ENCODE measurements around the gene KRTAP10-3.

The KRTAP10-3 gene

DNA sequence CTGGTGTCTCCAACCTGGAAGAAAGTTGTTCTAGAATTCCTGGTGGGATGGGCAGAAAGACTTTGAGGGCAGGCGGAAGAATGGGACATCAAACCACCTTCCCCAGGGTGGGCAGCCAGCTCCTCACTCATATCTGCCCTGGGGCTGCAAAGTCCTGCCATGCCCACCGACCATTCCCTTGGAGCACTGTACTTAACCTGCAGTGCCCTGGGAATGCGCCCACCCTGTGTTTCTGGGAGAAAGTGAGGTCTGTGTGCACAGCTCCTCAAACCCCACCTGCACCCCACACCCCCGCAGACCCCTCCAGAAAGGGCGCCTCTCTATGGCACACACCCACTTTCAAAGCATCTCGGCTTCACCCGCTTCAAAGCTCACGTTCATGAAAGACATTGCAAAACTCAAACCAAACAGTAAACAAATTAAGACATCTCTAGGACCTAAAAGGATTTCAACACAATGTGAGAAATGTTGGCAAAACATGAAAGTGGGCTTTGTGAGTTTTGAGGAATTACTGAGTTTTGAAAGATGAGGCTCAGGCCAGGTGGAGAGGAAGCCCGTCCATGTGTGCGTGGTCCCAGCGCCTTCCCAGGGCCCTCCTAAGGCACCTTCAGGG is 43.7 kb downstream of the KRTAP10-3 start:
- H3K4me3 ChIP-seq (ENCODE audit: low read depth, low read length) = no peak overlapping the region
- TF ChIP-seq, protein P1, sequence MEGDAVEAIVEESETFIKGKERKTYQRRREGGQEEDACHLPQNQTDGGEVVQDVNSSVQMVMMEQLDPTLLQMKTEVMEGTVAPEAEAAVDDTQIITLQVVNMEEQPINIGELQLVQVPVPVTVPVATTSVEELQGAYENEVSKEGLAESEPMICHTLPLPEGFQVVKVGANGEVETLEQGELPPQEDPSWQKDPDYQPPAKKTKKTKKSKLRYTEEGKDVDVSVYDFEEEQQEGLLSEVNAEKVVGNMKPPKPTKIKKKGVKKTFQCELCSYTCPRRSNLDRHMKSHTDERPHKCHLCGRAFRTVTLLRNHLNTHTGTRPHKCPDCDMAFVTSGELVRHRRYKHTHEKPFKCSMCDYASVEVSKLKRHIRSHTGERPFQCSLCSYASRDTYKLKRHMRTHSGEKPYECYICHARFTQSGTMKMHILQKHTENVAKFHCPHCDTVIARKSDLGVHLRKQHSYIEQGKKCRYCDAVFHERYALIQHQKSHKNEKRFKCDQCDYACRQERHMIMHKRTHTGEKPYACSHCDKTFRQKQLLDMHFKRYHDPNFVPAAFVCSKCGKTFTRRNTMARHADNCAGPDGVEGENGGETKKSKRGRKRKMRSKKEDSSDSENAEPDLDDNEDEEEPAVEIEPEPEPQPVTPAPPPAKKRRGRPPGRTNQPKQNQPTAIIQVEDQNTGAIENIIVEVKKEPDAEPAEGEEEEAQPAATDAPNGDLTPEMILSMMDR (IDR thresholded peaks at IDR 0.05; ENCODE audit: low read depth, low read length) = no peak

DNA sequence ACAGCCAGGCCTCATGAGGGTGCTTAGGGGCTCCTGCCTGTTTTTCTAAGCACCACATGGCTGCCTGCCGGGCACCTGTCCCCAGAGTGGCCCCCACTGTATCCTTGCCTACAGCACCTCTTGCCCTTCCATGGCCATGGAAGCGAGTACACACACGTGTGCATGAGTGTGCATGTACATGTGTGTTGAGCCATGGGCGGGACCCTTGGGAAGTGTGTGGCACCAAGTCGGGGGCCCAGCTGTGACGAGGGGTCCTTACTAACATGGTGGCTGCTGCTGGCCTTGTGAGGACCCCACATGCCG is 44.4 kb downstream of the KRTAP10-3 start:
- TF ChIP-seq, protein P1 (IDR thresholded peaks at IDR 0.05; ENCODE audit: low read depth, low read length) = no peak
- H3K4me3 ChIP-seq (ENCODE audit: low read depth, low read length) = no peak overlapping the region

DNA sequence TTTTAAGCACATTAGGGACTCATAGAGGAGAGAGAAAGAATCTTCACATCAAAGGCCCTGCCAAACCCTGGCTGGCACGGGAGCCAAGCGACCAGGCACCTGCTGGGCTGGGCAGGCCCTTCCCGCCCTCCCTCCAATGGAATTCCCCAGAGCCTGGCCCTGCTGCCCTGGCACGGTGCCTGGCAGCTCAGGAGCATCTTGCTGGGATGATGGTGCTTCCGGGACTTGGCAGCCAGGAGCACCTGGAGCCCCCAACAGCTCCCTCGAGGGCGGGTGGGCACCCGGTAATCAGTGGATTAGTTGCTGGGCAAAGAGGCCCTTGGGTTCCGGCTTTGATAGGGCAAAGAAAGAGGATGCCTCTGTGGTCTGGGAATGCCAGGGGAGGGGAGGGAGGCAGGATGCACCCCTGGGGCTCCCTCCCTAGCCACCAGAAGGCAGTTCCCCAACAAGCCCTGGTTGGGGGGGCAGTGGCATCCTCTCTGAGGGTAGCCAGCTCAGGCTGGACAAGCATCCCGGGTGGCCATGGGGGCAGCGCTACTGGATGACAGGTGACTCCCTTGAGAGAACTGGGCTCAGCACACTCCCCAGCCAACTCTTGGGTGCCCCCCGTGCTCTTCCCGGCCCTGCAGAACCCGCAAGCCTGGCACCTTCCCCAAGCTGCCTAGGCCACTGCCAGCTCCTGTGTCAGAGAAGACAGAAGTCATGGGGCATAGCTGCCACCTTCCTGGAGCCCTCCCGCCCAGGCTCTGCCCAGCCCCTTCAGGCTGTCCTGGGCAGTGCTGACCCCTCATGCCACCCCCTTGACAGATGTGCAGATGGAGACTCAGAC is 45.0 kb downstream of the KRTAP10-3 start:
- no peak overlapping the region for H3K4me3 ChIP-seq (ENCODE audit: low read depth, low read length)
- TF ChIP-seq, protein P1 (IDR thresholded peaks at IDR 0.05; ENCODE audit: low read depth, low read length) = no peak

DNA sequence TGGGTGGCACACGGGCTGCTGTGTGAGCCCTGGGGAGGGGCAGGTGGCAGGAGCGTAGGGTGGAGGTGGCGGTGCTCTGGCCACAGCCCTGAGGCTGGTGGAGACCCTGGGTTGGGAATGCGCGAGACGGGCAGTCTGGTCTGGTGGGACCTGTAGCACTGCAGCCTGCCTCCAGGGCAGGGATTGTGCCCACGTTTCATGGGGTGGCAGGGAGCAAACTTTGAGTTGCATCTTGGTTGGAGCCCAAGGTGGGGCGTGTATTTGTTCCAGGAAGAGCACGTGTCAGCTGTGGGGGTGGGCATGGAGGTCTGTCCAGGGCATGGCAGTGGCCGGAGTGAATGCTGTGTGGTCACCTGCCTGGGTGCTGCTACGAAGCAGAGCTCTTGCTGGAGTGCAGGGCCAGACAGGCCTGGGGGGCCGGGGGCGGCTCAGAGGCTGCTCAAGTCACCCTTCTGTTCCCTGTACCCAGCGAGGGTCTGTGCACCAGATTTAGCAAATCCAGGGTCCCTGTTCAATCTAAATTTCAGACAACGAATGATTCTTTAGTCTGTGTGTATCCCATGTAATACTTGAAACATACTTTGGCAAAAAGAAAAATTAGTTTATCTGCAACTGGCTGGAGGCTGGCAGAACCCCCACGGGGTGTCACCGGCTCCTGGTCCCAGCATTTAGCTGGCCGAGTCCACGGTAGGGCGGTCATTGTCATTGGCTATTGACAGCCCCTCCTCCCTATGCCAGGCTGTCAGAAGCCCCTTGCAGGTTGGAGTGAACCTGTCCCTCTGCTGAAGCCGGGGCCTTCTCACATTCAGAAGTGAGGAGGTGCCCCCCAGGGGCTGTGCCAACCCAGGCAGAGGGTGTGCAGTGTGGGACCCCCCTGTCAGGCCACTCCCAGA is 45.9 kb downstream of the KRTAP10-3 start:
- H3K4me3 ChIP-seq (ENCODE audit: low read depth, low read length) = no peak overlapping the region
- TF ChIP-seq, protein P1 (IDR thresholded peaks at IDR 0.05; ENCODE audit: low read depth, low read length) = no peak

DNA sequence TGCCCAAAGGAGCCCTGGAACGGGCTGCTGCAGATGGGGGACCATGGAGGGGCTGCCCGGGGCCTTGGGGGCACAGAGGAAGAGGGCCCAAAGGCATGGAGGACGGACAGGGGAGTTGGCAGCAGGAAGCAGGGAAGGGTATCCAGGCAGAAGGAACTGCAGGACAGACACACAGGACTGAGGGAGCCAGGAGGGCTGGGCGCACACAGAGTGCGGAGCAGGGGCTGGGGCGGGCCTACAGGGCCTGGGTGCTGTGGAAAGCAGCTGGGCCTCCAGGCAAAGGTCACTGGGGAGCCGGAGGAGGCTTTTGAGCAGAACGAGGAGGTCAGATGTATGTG is 46.7 kb downstream of the KRTAP10-3 start:
- TF ChIP-seq, protein P1 (IDR thresholded peaks at IDR 0.05; ENCODE audit: low read depth, low read length) = no peak
- no peak overlapping the region for H3K4me3 ChIP-seq (ENCODE audit: low read depth, low read length)

DNA sequence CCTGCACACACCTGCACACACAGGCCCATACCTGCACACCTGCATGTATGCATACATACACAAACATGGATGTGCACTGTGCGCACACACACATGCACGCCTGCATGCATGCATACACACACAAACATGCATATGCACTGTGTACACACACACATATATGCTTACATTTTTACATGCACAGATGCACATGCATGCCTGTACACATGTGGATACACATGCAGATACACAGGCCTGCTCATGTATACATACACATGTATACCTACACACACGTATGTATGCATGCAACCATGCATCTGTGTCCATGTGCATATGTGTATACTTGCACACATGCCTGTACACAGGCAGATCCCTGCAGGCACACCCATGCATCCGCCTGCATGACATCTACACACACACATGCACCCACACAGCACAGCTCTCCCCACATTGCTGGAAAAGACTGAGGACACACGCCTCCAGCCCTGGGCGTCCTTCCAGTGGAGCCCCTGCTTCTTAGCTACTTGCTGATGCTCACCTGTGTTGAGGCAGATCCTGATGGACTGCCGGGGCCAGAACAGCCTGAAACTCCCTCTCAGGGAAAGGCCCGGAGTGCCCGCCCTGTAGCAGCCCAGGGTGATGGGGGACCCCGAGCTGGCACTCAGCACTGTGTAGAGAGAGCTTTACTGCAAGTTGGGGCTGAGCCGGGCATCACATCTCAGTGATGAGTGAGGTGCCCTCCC is 47.2 kb downstream of the KRTAP10-3 start:
- no peak overlapping the region for H3K4me3 ChIP-seq (ENCODE audit: low read depth, low read length)
- TF ChIP-seq, protein P1 (IDR thresholded peaks at IDR 0.05; ENCODE audit: low read depth, low read length) = no peak
